HFFc6 (cell line): ENCODE measurements around the gene SPOUT1. TPM values are rescaled to one million over a fixed set of nuclear protein-coding genes. Genes with fewer than 3 reads are reported as not detected.
"Not testable (repeated sequence)": the region's sequence is repeated elsewhere in the genome, so short reads cannot be mapped to it uniquely, and the experiment has no call there.

Experiments used
- DNase-seq: peaks from one replicate; pipeline ENCODE4 v3.0.0-alpha.2; 2018
- H3K27ac Mint-ChIP-seq: 2 replicates; pipeline ENCODE4 v1.8.0; 2020; ENCODE audit warnings: mild to moderate bottlenecking, mixed read lengths
- H3K27me3 Mint-ChIP-seq: 2 replicates; pipeline ENCODE4 v1.8.0; 2021; ENCODE audit warnings: mild to moderate bottlenecking, moderate library complexity, mixed read lengths; ENCODE audit not compliant: insufficient read depth
- H3K36me3 Mint-ChIP-seq: 2 replicates; pipeline ENCODE4 v1.8.0; 2021; ENCODE audit warnings: low read depth, mixed read lengths
- H3K4me1 Mint-ChIP-seq: 2 replicates; pipeline ENCODE4 v1.8.0; 2020; ENCODE audit warnings: low read depth, mixed read lengths
- H3K4me3 Mint-ChIP-seq: 2 replicates; pipeline ENCODE4 v1.8.0; 2020; ENCODE audit warnings: mild to moderate bottlenecking, moderate library complexity, mixed read lengths
- H3K9me3 Mint-ChIP-seq: 2 replicates; pipeline ENCODE4 v1.8.0; 2020; ENCODE audit warnings: mild to moderate bottlenecking, mixed read lengths
- CTCF ChIP-seq: fragments of 200-600 bp; sonication (generic); IDR thresholded peaks from 2 replicates; pipeline ENCODE4 v1.5.0; 2021; ENCODE audit warnings: antibody characterized with exemption, mild to moderate bottlenecking
- total RNA-seq, 6 experiments: library from RNA; stranded (reverse); fragmentation: NEBNext Ultra II Directional; extraction: Animal tissue kit (Norgen Biotek cat#: 25700); gene quantifications; 2 replicates in 1 of 6; 3 replicates in 5 of 6; pipeline ENCODE4 v1.2.3, GENCODE V29; 2021

Gene SPOUT1
- total RNA-seq, 6 experiments from 2014 or later, result 33.2 to 46.8 (median 38.2) TPM

- H3K27ac Mint-ChIP-seq, result no peak overlapping the region
These were observed 21.1 kb downstream of the SPOUT1 start for GRCh38 chr9:128808543-128808942.

GRCh38 chr9:128807827-128808226 is 21.8 kb downstream of the SPOUT1 start:
- no peaks in the 10 kb centered on the region for H3K9me3 Mint-ChIP-seq
- TF ChIP-seq CTCF, result no peak
- no peaks in the 10 kb centered on the region for H3K27me3 Mint-ChIP-seq
- peaks cover 10% of the 10 kb centered on the region; the same call in 1 of the 2 replicates for H3K36me3 Mint-ChIP-seq
- no peaks in the 10 kb centered on the region for H3K4me1 Mint-ChIP-seq
- H3K27ac Mint-ChIP-seq, result no peak overlapping the region
- H3K4me3 Mint-ChIP-seq, result no peak overlapping the region
- DNase-seq, result no peak

More at GRCh38 chr9:128808543-128808942, 21.1 kb downstream of the SPOUT1 start:
- no peak for TF ChIP-seq CTCF
- no peak for DNase-seq
- Mint-ChIP-seq H3K9me3 (no peaks in the 10 kb centered on the region), H3K4me3 (no peak overlapping the region), H3K36me3 (peaks cover 10% of the 10 kb centered on the region; the same call in 1 of the 2 replicates), H3K4me1 (no peaks in the 10 kb centered on the region), H3K27me3 (no peaks in the 10 kb centered on the region)

DNA sequence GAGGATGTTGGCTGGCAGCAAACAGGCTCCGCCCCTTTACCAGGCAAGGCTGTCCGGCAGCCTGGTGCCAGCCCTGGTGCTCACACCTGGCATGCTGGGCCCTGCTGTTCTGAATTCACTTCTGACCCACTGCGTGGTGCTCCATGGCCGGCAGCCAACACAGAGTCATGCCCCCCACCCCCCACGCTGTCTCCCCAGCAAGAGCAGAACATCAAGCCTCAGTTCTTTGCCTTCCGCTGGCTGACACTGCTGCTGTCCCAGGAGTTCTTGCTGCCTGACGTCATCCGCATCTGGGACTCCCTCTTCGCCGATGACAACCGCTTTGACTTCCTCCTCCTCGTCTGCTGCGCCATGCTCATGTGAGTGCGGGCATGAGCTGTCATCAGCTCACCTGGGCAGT is 23.9 kb downstream of the SPOUT1 start:
- DNase-seq, result no peak
- no peak overlapping the region for H3K27ac Mint-ChIP-seq
- peaks cover 10% of the 10 kb centered on the region; the same call in 1 of the 2 replicates for H3K36me3 Mint-ChIP-seq
- no peak for TF ChIP-seq CTCF
- no peak overlapping the region for H3K4me3 Mint-ChIP-seq
- H3K27me3 Mint-ChIP-seq, result no peaks in the 10 kb centered on the region; the same call in 1 of the 2 replicates
- no peaks in the 10 kb centered on the region for H3K4me1 Mint-ChIP-seq
- no peaks in the 10 kb centered on the region for H3K9me3 Mint-ChIP-seq

DNA sequence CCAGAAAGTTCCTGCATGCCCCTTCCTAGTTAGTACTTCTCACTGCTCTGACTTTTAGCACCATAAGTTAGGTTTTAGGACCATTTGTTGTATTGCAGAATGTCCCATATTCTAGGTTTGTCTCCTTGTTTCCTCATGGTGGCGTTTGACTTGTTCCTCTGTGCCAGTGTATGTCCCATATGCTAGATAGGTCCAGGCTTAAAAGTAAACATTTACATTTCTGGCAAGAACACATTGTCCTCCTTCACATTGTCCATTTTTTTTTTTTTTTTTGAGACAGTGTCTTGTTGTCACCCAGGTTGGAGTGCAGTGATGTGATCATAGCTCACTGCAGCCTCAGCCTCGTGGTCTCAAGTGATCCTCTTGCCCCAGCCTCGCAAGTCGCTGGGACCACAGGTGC is 27.1 kb downstream of the SPOUT1 start:
- Mint-ChIP-seq H3K9me3 (no peaks in the 10 kb centered on the region), H3K27ac (no peak overlapping the region), H3K4me1 (no peaks in the 10 kb centered on the region), H3K27me3 (no peaks in the 10 kb centered on the region; the same call in 1 of the 2 replicates), H3K36me3 (peaks cover 6% of the 10 kb centered on the region; the same call in 1 of the 2 replicates), H3K4me3 (no peak overlapping the region)
- no peak for DNase-seq
- TF ChIP-seq CTCF, result no peak

- H3K27ac Mint-ChIP-seq, result no peak overlapping the region
- H3K4me3 Mint-ChIP-seq, result no peak overlapping the region
- no peaks in the 10 kb centered on the region; the same call in 1 of the 2 replicates for H3K27me3 Mint-ChIP-seq
- no peak for TF ChIP-seq CTCF
- DNase-seq, result no peak
- no peaks in the 10 kb centered on the region; the same call in 1 of the 2 replicates for H3K36me3 Mint-ChIP-seq
- H3K4me1 Mint-ChIP-seq, result no peaks in the 10 kb centered on the region
- H3K9me3 Mint-ChIP-seq, result no peaks in the 10 kb centered on the region
These were observed 29.5 kb downstream of the SPOUT1 start for GRCh38 chr9:128800061-128800460.

DNA sequence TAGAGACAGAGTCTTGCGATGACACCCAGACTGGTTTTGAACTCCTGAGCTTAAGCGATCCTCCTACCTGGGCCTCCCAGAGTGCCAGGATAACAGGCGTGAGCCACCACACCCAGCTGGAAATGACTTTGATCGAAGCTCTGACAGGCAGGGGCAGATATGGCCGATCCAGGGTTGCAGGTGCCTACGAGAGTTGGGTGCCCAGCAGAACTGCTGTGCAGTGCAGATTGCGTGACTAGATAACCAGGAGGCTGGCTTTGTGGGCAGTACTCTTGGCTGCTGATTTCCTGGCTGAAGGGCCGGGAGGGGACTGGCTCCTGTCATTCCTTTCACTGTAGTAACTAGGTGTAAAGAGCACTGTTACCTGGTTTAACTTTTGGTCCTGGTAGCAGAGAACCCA is 30.7 kb downstream of the SPOUT1 start:
- TF ChIP-seq CTCF, result no peak
- no peaks in the 10 kb centered on the region; the same call in 1 of the 2 replicates for H3K36me3 Mint-ChIP-seq
- H3K27ac Mint-ChIP-seq, result no peak overlapping the region
- H3K27me3 Mint-ChIP-seq, result no peaks in the 10 kb centered on the region; the same call in 1 of the 2 replicates
- no peak for DNase-seq
- no peaks in the 10 kb centered on the region for H3K9me3 Mint-ChIP-seq
- no peak overlapping the region for H3K4me3 Mint-ChIP-seq
- no peaks in the 10 kb centered on the region for H3K4me1 Mint-ChIP-seq

DNA sequence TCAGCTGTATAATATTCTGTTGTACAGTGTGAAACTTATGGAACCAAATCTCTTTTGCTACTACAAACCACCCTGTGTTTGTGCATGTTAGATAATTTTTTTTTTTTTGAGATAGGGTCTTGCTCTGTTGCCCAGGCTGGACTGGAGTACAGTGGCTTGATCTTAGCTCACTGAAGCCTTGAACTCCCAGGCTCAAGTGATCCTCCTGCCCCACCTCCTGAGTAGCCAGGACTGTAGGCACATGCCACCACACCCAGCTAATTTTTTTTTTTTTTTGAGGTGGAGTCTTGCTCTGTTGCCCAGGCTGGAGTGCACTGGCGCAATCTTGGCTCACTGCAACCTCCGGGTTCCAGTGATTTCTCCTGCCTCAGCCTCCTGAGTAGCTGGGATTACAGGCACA is 34.6 kb downstream of the SPOUT1 start:
- H3K36me3 Mint-ChIP-seq, H3K4me1 Mint-ChIP-seq, H3K4me3 Mint-ChIP-seq, DNase-seq, H3K27me3 Mint-ChIP-seq, H3K27ac Mint-ChIP-seq, H3K9me3 Mint-ChIP-seq: not testable (repeated sequence)
